ENCODE data around the gene CLCF1. TPM values are rescaled to one million over a fixed set of nuclear protein-coding genes. Genes with fewer than 3 reads are reported as not detected.

The CLCF1 gene
- total RNA-seq, 1 experiment from 2014 or later, result 2.1 TPM

DNA sequence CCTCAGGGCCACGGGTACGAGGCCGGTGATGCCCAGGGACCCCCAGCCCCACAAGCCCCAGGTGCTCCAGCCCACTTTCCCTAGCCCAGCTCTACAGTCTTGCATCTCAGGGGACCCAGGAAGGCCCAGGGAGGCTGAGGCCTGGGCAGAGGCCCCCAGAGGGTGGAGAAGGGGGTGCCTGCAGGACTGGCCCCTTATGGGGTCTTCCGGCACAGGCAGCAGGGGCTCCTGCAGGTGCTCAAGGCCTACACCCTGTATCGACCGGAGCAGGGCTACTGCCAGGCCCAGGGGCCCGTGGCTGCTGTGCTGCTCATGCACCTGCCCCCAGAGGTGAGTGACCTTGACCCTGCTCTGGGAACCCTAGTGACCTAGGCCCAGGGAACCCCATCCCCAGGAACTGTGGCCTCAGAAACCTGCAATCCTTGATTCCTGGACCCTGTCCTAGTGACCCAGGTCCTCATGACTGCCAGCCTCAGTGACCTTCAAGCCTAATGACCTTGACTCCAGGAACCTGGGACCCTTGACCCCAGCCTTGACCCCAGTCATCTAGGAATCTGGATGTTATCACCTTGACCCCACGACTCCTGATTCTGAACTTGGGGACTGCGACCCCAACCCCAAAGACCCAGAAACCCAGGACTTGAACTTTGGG is 32.4 kb upstream of the CLCF1 start:
- Histone ChIP-seq H4K8ac (replicated peaks; ENCODE audit: insufficient read length, low read depth, low read length) (no peak overlapping the region), H3K14ac (ENCODE audit: insufficient read depth, low read length) (no peak overlapping the region), H3K27me3 (ENCODE audit: insufficient read depth, low read length) (no peaks in the 10 kb centered on the region), H2BK5ac (ENCODE audit: insufficient read length, low read length) (no peak overlapping the region), H3K79me1 (ENCODE audit: insufficient read depth, low read depth, low read length, poor library complexity, severe bottlenecking) (peaks cover 2% of the 10 kb centered on the region), H3K23ac (ENCODE audit: insufficient read length, low read depth, low read length) (no peak overlapping the region), H4K5ac (ENCODE audit: insufficient read length, low read depth, low read length) (no peak overlapping the region), H2BK12ac (ENCODE audit: insufficient read length, low read depth, low read length) (no peak overlapping the region), H3K4me2 (ENCODE audit: insufficient read depth, insufficient read length, low read length) (no peak overlapping the region), H2BK120ac (ENCODE audit: low read depth, low read length, poor library complexity, severe bottlenecking) (no peak overlapping the region), H3K9me3 (ENCODE audit: control insufficient read depth, low read depth, low read length) (no peaks in the 10 kb centered on the region), H3T11ph (ENCODE audit: low read length) (no peak overlapping the region), H2BK20ac (ENCODE audit: low read depth, low read length, poor library complexity, severe bottlenecking) (no peak overlapping the region), H2AK5ac (ENCODE audit: insufficient read length, low read length) (no peak overlapping the region), H3K18ac (ENCODE audit: insufficient read length, low read depth, low read length) (no peak overlapping the region), H4K20me1 (ENCODE audit: control insufficient read depth, insufficient read depth, insufficient read length) (no peaks in the 10 kb centered on the region), H3K4me1 (ENCODE audit: insufficient read depth, low read length) (0 out of 2 replicates have a peak, but pooled peaks cover under 1% of the 10 kb centered on the region), H3K56ac (ENCODE audit: insufficient read length, low read depth, low read length) (no peak overlapping the region), H3K23me2 (ENCODE audit: insufficient read length, low read depth, low read length, poor library complexity, severe bottlenecking) (peaks cover 4% of the 10 kb centered on the region), H4K91ac (ENCODE audit: insufficient read length, low read depth, low read length) (no peak overlapping the region), H3K27ac (ENCODE audit: insufficient read length, low read depth, low read length) (no peak overlapping the region), H3K9ac (ENCODE audit: extremely low read depth, insufficient read length, low read length) (no peak overlapping the region), H3K79me2 (ENCODE audit: insufficient read depth, low read length) (peaks cover under 1% of the 10 kb centered on the region; the same call in 1 of the 2 replicates), H3K4ac (ENCODE audit: low read depth, low read length) (no peak overlapping the region), H2BK15ac (ENCODE audit: low read depth, low read length) (no peak overlapping the region), H2AFZ (ENCODE audit: low read length) (no peak overlapping the region)
- Mint-ChIP-seq H3K9me3 (no peaks in the 10 kb centered on the region), H3K36me3 (ENCODE audit: insufficient read depth in 1 of 3, low read depth in 3 of 3) (no peaks in the 10 kb centered on the region), H3K27me3 (ENCODE audit: low read depth) (peaks cover 18% of the 10 kb centered on the region), H3K27ac (no peak overlapping the region), H3K4me3 (no peak overlapping the region), H3K4me1 (peaks cover 12 to 22% of the 10 kb centered on the region in 2 experiments)
- no CpG with 5 or more reads among the region's 9 CpGs for WGBS (ENCODE audit: extremely low coverage, insufficient read length, low lambda C conversion rate)
- TF ChIP-seq, protein P1, sequence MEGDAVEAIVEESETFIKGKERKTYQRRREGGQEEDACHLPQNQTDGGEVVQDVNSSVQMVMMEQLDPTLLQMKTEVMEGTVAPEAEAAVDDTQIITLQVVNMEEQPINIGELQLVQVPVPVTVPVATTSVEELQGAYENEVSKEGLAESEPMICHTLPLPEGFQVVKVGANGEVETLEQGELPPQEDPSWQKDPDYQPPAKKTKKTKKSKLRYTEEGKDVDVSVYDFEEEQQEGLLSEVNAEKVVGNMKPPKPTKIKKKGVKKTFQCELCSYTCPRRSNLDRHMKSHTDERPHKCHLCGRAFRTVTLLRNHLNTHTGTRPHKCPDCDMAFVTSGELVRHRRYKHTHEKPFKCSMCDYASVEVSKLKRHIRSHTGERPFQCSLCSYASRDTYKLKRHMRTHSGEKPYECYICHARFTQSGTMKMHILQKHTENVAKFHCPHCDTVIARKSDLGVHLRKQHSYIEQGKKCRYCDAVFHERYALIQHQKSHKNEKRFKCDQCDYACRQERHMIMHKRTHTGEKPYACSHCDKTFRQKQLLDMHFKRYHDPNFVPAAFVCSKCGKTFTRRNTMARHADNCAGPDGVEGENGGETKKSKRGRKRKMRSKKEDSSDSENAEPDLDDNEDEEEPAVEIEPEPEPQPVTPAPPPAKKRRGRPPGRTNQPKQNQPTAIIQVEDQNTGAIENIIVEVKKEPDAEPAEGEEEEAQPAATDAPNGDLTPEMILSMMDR (conservative IDR thresholded peaks at IDR 0.05), result no peak
- DNase-seq, result no peak

Measured in H9 (cell line).